GM23338 (cell line): ENCODE measurements around the gene CD48. TPM values are rescaled to one million over a fixed set of nuclear protein-coding genes. Genes with fewer than 3 reads are reported as not detected.

Experiments used
- ATAC-seq: fragments of 200-7000 bp; cut with Tn5 transposase; 3 replicates; pipeline ENCODE4 v1.9.1; 2020
- DNase-seq: peaks from one replicate; pipeline ENCODE4 v3.0.0-alpha.2; 2015; ENCODE audit warnings: low spot score
- H2AFZ ChIP-seq: fragments of 200-600 bp; sonication (generic); 2 replicates; pipeline ENCODE4 v1.8.0; 2016; ENCODE audit warnings: antibody characterized with exemption, mild to moderate bottlenecking, moderate library complexity
- H3F3A ChIP-seq: fragments of 200-600 bp; sonication (generic); replicated peaks from 2 replicates; pipeline ENCODE4 v1.8.0; 2017; ENCODE audit warnings: antibody characterized with exemption, mixed run types, low read depth
- H3K27ac ChIP-seq: fragments of 200-600 bp; sonication (generic); 2 replicates; pipeline ENCODE4 v1.6.1; 2016; ENCODE audit warnings: low read depth
- H3K27me3 ChIP-seq: fragments of 200-600 bp; sonication (generic); 2 replicates; pipeline ENCODE4 v1.8.0; 2016; ENCODE audit warnings: mild to moderate bottlenecking, mixed run types, moderate library complexity; ENCODE audit not compliant: insufficient read depth
- H3K36me3 ChIP-seq: fragments of 200-600 bp; sonication (generic); 2 replicates; pipeline ENCODE4 v1.8.0; 2016; ENCODE audit warnings: mild to moderate bottlenecking; ENCODE audit not compliant: insufficient read depth
- H3K4me1 ChIP-seq: fragments of 200-600 bp; sonication (generic); 2 replicates; pipeline ENCODE4 v1.8.0; 2016; ENCODE audit warnings: mild to moderate bottlenecking, moderate library complexity; ENCODE audit not compliant: insufficient read depth
- H3K4me2 ChIP-seq: fragments of 200-600 bp; sonication (generic); 2 replicates; pipeline ENCODE4 v1.7.1; 2017; ENCODE audit warnings: mixed run types
- H3K4me3 ChIP-seq: fragments of 200-600 bp; sonication (generic); 2 replicates; pipeline ENCODE4 v1.6.1; 2016; ENCODE audit warnings: mixed run types
- H3K79me2 ChIP-seq: fragments of 200-600 bp; sonication (generic); replicated peaks from 2 replicates; pipeline ENCODE4 v1.8.0; 2017; ENCODE audit warnings: mild to moderate bottlenecking; ENCODE audit not compliant: insufficient read depth
- H3K9me2 ChIP-seq: fragments of 200-600 bp; sonication (generic); 2 replicates; pipeline ENCODE4 v1.8.0; 2017; ENCODE audit not compliant: insufficient read depth
- H4K20me1 ChIP-seq: fragments of 200-600 bp; sonication (generic); replicated peaks from 2 replicates; pipeline ENCODE4 v1.8.0; 2017; ENCODE audit warnings: mild to moderate bottlenecking; ENCODE audit not compliant: insufficient read depth
- H3K27ac Mint-ChIP-seq: 2 replicates; pipeline ENCODE4 v1.8.0; 2020; ENCODE audit warnings: inconsistent platforms, mild to moderate bottlenecking, moderate library complexity, mixed read lengths
- H3K27me3 Mint-ChIP-seq: 3 replicates; pipeline ENCODE4 v1.8.0; 2022; ENCODE audit warnings: low read depth, mild to moderate bottlenecking, moderate library complexity, mixed read lengths, inconsistent platforms; ENCODE audit not compliant: insufficient read depth, poor library complexity
- H3K36me3 Mint-ChIP-seq: 3 replicates; pipeline ENCODE4 v1.8.0; 2021; ENCODE audit warnings: low read depth, mild to moderate bottlenecking, inconsistent platforms, moderate library complexity, mixed read lengths
- H3K4me1 Mint-ChIP-seq: 3 replicates; pipeline ENCODE4 v1.8.0; 2020; ENCODE audit warnings: mild to moderate bottlenecking, inconsistent platforms, mixed read lengths
- H3K4me3 Mint-ChIP-seq: 3 replicates; pipeline ENCODE4 v1.8.0; 2021; ENCODE audit warnings: moderate library complexity, mild to moderate bottlenecking, inconsistent platforms, mixed read lengths
- H3K9me3 Mint-ChIP-seq: 3 replicates; pipeline ENCODE4 v1.8.0; 2020; ENCODE audit warnings: moderate library complexity, mild to moderate bottlenecking, inconsistent platforms, mixed read lengths
- CREB1 ChIP-seq: fragments of 250-450 bp; sonication (Bioruptor Pico); IDR thresholded peaks from 2 replicates; pipeline ENCODE4 v1.5.0; 2020; ENCODE audit warnings: low read depth, mild to moderate bottlenecking, moderate library complexity
- CTCF ChIP-seq, 2 experiments: fragments of 200-600 bp in 1 of 2; sonication (generic) in 1 of 2; conservative IDR thresholded peaks; 2 replicates each; pipeline versions ENCODE4 v1.5.1 to v1.6.1; 2016 to 2017; ENCODE audit warnings: antibody characterized with exemption in 2 of 2, low read depth in 2 of 2, mild to moderate bottlenecking in 2 of 2, moderate library complexity in 1 of 2
- EZH2 ChIP-seq: fragments of 200-600 bp; sonication (generic); IDR thresholded peaks from one replicate; pipeline ENCODE4 v1.8.0; 2017; ENCODE audit warnings: antibody characterized with exemption, mild to moderate bottlenecking, low read depth; ENCODE audit not compliant: unreplicated experiment
- EZH2phosphoT487 ChIP-seq: fragments of 200-600 bp; sonication (generic); IDR thresholded peaks from one replicate; pipeline ENCODE4 v1.8.1; 2018; ENCODE audit warnings: antibody characterized with exemption; ENCODE audit not compliant: unreplicated experiment
- JUNB ChIP-seq: IDR thresholded peaks from one replicate; pipeline ENCODE4 v1.6.1; 2016; ENCODE audit warnings: antibody characterized with exemption; ENCODE audit not compliant: unreplicated experiment
- NANOG ChIP-seq: IDR thresholded peaks from 2 replicates; pipeline ENCODE4 v1.6.1; 2016; ENCODE audit warnings: antibody characterized with exemption, borderline replicate concordance
- REST ChIP-seq: IDR thresholded peaks from one replicate; pipeline ENCODE4 v1.6.1; 2018; ENCODE audit warnings: antibody characterized with exemption; ENCODE audit not compliant: unreplicated experiment
- STAT1 ChIP-seq: IDR thresholded peaks from one replicate; pipeline ENCODE4 v1.6.1; 2016; ENCODE audit warnings: antibody characterized with exemption; ENCODE audit not compliant: unreplicated experiment
- ZNF114 ChIP-seq: fragments of 250-450 bp; sonication (Bioruptor Pico); IDR thresholded peaks from 2 replicates; pipeline ENCODE4 v1.5.0; 2020; ENCODE audit warnings: mild to moderate bottlenecking, moderate library complexity
- ZNF462 ChIP-seq: fragments of 250-450 bp; sonication (Bioruptor Pico); IDR thresholded peaks from 2 replicates; pipeline ENCODE4 v1.5.0; 2020; ENCODE audit warnings: mild to moderate bottlenecking, moderate library complexity
- polyA plus RNA-seq: library from polyadenylated mRNA; unstranded; fragments of >200 nt; fragmentation: Nextera tagmentation; extraction: Ambion mirVana; gene quantifications from 2 replicates; pipeline ENCODE4 v1.2.1, GENCODE V29; 2016
- total RNA-seq: library from RNA; depleted of rRNA; stranded (reverse); fragments of >200 nt; shearing (Covaris generic); gene quantifications from 2 replicates; pipeline ENCODE4 v1.2.3, GENCODE V29; 2014

The CD48 gene
- total and polyA plus RNA-seq, 2 experiments from 2014 or later = 0.34 to 0.45 TPM

GRCh38 chr1:160681891-160682140 lies 29.8 kb downstream of the CD48 start:
- no peak overlapping the region for H3K27ac ChIP-seq
- H3K4me3 Mint-ChIP-seq = no peak overlapping the region
- ATAC-seq (peak; percentile 33), DNase-seq (no peak)
- TF ChIP-seq NANOG (no peak), EZH2phosphoT487 (no peak), ZNF114 (CRISPR knock-in tag) (no peak), JUNB (no peak), EZH2 (no peak), CTCF (conservative IDR thresholded peaks at IDR 0.05; ENCODE audit: low read depth in 2 of 2) (no peak)
- no peak overlapping the region for H3K4me2 ChIP-seq
- peaks cover 6% of the 10 kb centered on the region for H3K4me1 Mint-ChIP-seq
- H3K79me2 ChIP-seq = no peaks in the 10 kb centered on the region
- H2AFZ ChIP-seq = peak overlapping the region; percentile 82
- peaks cover 8% of the 10 kb centered on the region; the same call in 2 of the 3 replicates for H3K9me3 Mint-ChIP-seq
- no peaks in the 10 kb centered on the region for H3F3A ChIP-seq
- H3K27me3 Mint-ChIP-seq = peaks cover 11% of the 10 kb centered on the region
- H4K20me1 ChIP-seq = no peaks in the 10 kb centered on the region
- H3K27me3 ChIP-seq = no peaks in the 10 kb centered on the region
- H3K9me2 ChIP-seq = no peaks in the 10 kb centered on the region
- H3K36me3 Mint-ChIP-seq = peaks cover 10% of the 10 kb centered on the region; the same call in 1 of the 3 replicates
- H3K27ac Mint-ChIP-seq = no peak overlapping the region
- no peak overlapping the region for H3K4me3 ChIP-seq
- H3K4me1 ChIP-seq = no peaks in the 10 kb centered on the region
- no peaks in the 10 kb centered on the region for H3K36me3 ChIP-seq

- no peak overlapping the region for H3K4me3 Mint-ChIP-seq
- Histone ChIP-seq H3K9me2 (no peaks in the 10 kb centered on the region), H3K4me2 (no peak overlapping the region), H3K4me1 (no peaks in the 10 kb centered on the region), H3K27ac (no peak overlapping the region), H3K4me3 (no peak overlapping the region), H2AFZ (peak overlapping the region; percentile 82), H3K27me3 (no peaks in the 10 kb centered on the region), H3K79me2 (no peaks in the 10 kb centered on the region), H4K20me1 (no peaks in the 10 kb centered on the region), H3K36me3 (no peaks in the 10 kb centered on the region), H3F3A (no peaks in the 10 kb centered on the region)
- peak; percentile 98 for ATAC-seq
- H3K27me3 Mint-ChIP-seq = peaks cover 9% of the 10 kb centered on the region
- H3K27ac Mint-ChIP-seq = no peak overlapping the region
- H3K4me1 Mint-ChIP-seq = peaks cover 2% of the 10 kb centered on the region; the same call in 2 of the 3 replicates
- peaks cover 7% of the 10 kb centered on the region; the same call in 1 of the 3 replicates for H3K36me3 Mint-ChIP-seq
- peak; percentile 98 for DNase-seq
- H3K9me3 Mint-ChIP-seq = peaks cover 4% of the 10 kb centered on the region; the same call in 2 of the 3 replicates
- TF ChIP-seq STAT1 (no peak), NANOG (no peak), REST (no peak), CREB1 (CRISPR knock-in tag) (0 out of 2 replicates have a peak, but pooled peaks have one; percentile 11), ZNF462 (CRISPR knock-in tag) (peak; percentile 82)
Measured at GRCh38 chr1:160681066-160681890, 30.3 kb downstream of the CD48 start.
